Measurements from ENCODE around the gene RDH13.
A peak's percentile ranks its signal among the peaks of the same experiment; 100 is the strongest.
"Not testable (repeated sequence)": the region's sequence is repeated elsewhere in the genome, so short reads cannot be mapped to it uniquely, and the experiment has no call there.

Gene RDH13

GRCh38 chr19:55015126-55015525 is 47.8 kb downstream of the RDH13 start:
- Histone ChIP-seq H3K9me3 (no peaks in the 10 kb centered on the region), H3K27me3 (peaks cover 43% of the 10 kb centered on the region), H3K36me3 (no peaks in the 10 kb centered on the region), H3K4me3 (ENCODE audit: low read depth, low read length) (peak overlapping the region; percentile 40), H3K4me1 (no peaks in the 10 kb centered on the region)
- no peak for DNase-seq
- TF ChIP-seq CTCF (IDR thresholded peaks at IDR 0.05; ENCODE audit: low read depth, low read length), result no peak

- no peaks in the 10 kb centered on the region for H3K4me1 ChIP-seq
- peaks cover 46% of the 10 kb centered on the region for H3K27me3 ChIP-seq
- no peaks in the 10 kb centered on the region for H3K9me3 ChIP-seq
- H3K4me3 ChIP-seq (ENCODE audit: low read depth, low read length), result peak overlapping the region; percentile 40
- no peak for TF ChIP-seq CTCF (IDR thresholded peaks at IDR 0.05; ENCODE audit: low read depth, low read length)
- H3K36me3 ChIP-seq, result no peaks in the 10 kb centered on the region
- DNase-seq, result peak; percentile 27
Observed at GRCh38 chr19:55014714-55015113, 48.2 kb downstream of the RDH13 start.

GRCh38 chr19:55013596-55013995 is 49.4 kb downstream of the RDH13 start:
- no peak for TF ChIP-seq CTCF (IDR thresholded peaks at IDR 0.05; ENCODE audit: low read depth, low read length)
- H3K4me3 ChIP-seq (ENCODE audit: low read depth, low read length), result no peak overlapping the region
- no peaks in the 10 kb centered on the region for H3K36me3 ChIP-seq
- peaks cover 46% of the 10 kb centered on the region for H3K27me3 ChIP-seq
- DNase-seq, result no peak
- no peaks in the 10 kb centered on the region for H3K4me1 ChIP-seq
- H3K9me3 ChIP-seq, result no peaks in the 10 kb centered on the region

GRCh38 chr19:55012306-55012705 is 50.6 kb downstream of the RDH13 start:
- H3K4me3 ChIP-seq (ENCODE audit: low read depth, low read length), result no peak overlapping the region
- no peaks in the 10 kb centered on the region for H3K36me3 ChIP-seq
- no peak for TF ChIP-seq CTCF (IDR thresholded peaks at IDR 0.05; ENCODE audit: low read depth, low read length)
- DNase-seq, result no peak
- peaks cover 46% of the 10 kb centered on the region for H3K27me3 ChIP-seq
- no peaks in the 10 kb centered on the region for H3K9me3 ChIP-seq
- H3K4me1 ChIP-seq, result no peaks in the 10 kb centered on the region

GRCh38 chr19:55010561-55010960 is 52.4 kb downstream of the RDH13 start:
- peaks cover 44% of the 10 kb centered on the region for H3K27me3 ChIP-seq
- not testable (repeated sequence) for H3K4me3 ChIP-seq (ENCODE audit: low read depth, low read length); H3K4me1 ChIP-seq; H3K36me3 ChIP-seq; H3K9me3 ChIP-seq; DNase-seq

GRCh38 chr19:55008781-55009180 is 54.2 kb downstream of the RDH13 start:
- H3K4me1 ChIP-seq; DNase-seq; H3K4me3 ChIP-seq (ENCODE audit: low read depth, low read length); H3K36me3 ChIP-seq; H3K9me3 ChIP-seq: not testable (repeated sequence)
- peaks cover 28% of the 10 kb centered on the region for H3K27me3 ChIP-seq

DNA sequence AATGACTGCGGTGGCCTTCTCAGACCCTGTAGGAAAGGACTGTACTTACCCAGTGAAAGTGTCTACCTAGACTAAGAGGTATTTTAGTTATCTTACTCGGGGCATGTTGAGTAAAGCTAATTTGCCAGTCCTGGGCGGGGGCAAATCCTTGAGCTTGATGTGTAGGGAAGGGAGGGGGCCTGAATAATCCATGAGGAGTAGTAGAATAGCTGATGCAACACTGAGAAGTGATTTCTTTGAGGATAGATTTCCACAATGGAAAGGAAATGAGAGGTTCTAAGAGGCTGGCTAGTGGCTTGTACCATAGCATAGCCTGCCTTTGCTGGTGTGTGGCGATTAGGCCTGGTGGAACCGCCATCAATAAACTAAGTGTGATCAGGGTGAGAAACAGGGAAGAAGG is 54.8 kb downstream of the RDH13 start:
- not testable (repeated sequence) for H3K4me3 ChIP-seq (ENCODE audit: low read depth, low read length); H3K9me3 ChIP-seq; DNase-seq; H3K36me3 ChIP-seq; H3K4me1 ChIP-seq
- H3K27me3 ChIP-seq, result peaks cover 22% of the 10 kb centered on the region

- not testable (repeated sequence) for H3K4me3 ChIP-seq (ENCODE audit: low read depth, low read length); DNase-seq; H3K9me3 ChIP-seq; H3K4me1 ChIP-seq; H3K36me3 ChIP-seq
- H3K27me3 ChIP-seq, result peaks cover 16% of the 10 kb centered on the region
Observed at GRCh38 chr19:55007537-55007936, 55.4 kb downstream of the RDH13 start.

DNA sequence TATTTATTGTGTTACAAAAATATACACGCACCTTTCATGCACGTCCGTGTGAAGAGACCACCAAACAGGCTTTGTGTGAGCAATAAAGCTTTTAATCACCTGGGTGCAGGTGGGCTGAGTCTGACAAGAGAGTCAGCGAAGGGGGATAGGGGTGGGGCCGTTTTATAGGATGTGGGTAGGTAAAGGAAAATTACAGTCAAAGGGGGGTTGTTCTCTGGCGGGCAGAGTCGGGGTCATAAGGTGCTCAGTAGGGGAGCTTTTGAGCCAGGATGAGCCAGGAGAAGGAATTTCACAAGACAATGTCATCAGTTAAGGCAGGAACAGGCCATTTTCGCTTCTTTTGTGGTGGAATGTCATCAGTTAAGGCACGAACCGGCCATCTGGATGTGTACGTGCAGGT is 56.2 kb downstream of the RDH13 start:
- not testable (repeated sequence) for H3K9me3 ChIP-seq; H3K4me1 ChIP-seq; DNase-seq; H3K4me3 ChIP-seq (ENCODE audit: low read depth, low read length); H3K36me3 ChIP-seq
- peaks cover 16% of the 10 kb centered on the region for H3K27me3 ChIP-seq
